B cell (primary cell): Measurements from ENCODE around the gene SLC9A3. TPM values are rescaled to one million over a fixed set of nuclear protein-coding genes. Genes with fewer than 3 reads are reported as not detected.

ENCODE experiments used
- ATAC-seq: fragments of 200-7000 bp; cut with Tn5 transposase; one replicate; pipeline ENCODE4 v1.10.0; 2021; ENCODE audit warnings: low read depth, mild to moderate bottlenecking, moderate number of reproducible peaks, moderate library complexity
- CTCF ChIA-PET: fragments of 350-600 bp; sonication (Branson Sonifier 250); formaldehyde crosslinking; loops from one replicate; lab custom pipeline; 2021; ENCODE audit warnings: antibody characterized with exemption, inconsistent platforms; lab: Charles Lee
- POLR2A ChIA-PET: fragments of 350-600 bp; sonication (Branson Sonifier 250); formaldehyde crosslinking; loops from one replicate; lab custom pipeline; 2021; ENCODE audit warnings: antibody characterized with exemption; lab: Charles Lee
- DNase-seq: peaks from one replicate; pipeline ENCODE4 v3.0.0; 2013
- H2AFZ ChIP-seq: 2 replicates; pipeline ENCODE4 v1.6.1; 2012; ENCODE audit warnings: mild to moderate bottlenecking, low read depth, low read length; ENCODE audit not compliant: insufficient read depth, poor library complexity, severe bottlenecking
- H3K27ac ChIP-seq, 2 donors: 1 replicate in 1 of 2; 2 replicates in 1 of 2; pipeline ENCODE4 v1.5.1; 2012 to 2013; ENCODE audit warnings: low read length in 2 of 2, mild to moderate bottlenecking in 2 of 2, moderate library complexity in 1 of 2
- H3K27me3 ChIP-seq, 4 experiments: fragments of 200-600 bp in 1 of 4; sonication (generic) in 1 of 4; replicated peaks in 1 of 4; 1 replicate in 2 of 4; 2 replicates in 2 of 4; pipeline versions ENCODE4 v1.6.1 to v1.7.0; 2013 to 2016; ENCODE audit warnings: low read length in 3 of 4, mild to moderate bottlenecking in 2 of 4, mixed read lengths in 1 of 4, moderate library complexity in 1 of 4; ENCODE audit not compliant: insufficient read depth in 4 of 4, control insufficient read depth in 3 of 4; ENCODE audit errors: control extremely low read depth in 1 of 4
- H3K36me3 ChIP-seq, 2 experiments: replicated peaks in 1 of 2; 1 replicate in 1 of 2; 2 replicates in 1 of 2; pipeline versions ENCODE4 v1.6.1 to v1.7.1; 2013; ENCODE audit warnings: low read length in 1 of 2; ENCODE audit not compliant: insufficient read depth in 2 of 2, control insufficient read depth in 1 of 2; ENCODE audit errors: control extremely low read depth in 1 of 2, extremely low read depth in 1 of 2
- H3K4me1 ChIP-seq, 2 donors: fragments of 200-600 bp in 1 of 2; sonication (generic) in 1 of 2; 1 replicate in 1 of 2; 2 replicates in 1 of 2; pipeline versions ENCODE4 v1.5.1 to v1.6.1; 2013 to 2017; ENCODE audit warnings: low read length in 2 of 2; ENCODE audit not compliant: control insufficient read depth in 2 of 2, insufficient read depth in 2 of 2
- H3K4me2 ChIP-seq: replicated peaks from 2 replicates; pipeline ENCODE3; 2012; ENCODE audit warnings: mild to moderate bottlenecking, low read depth, low read length; ENCODE audit not compliant: poor library complexity, severe bottlenecking
- H3K4me3 ChIP-seq, 5 experiments: fragments of 200-600 bp in 1 of 5; sonication (generic) in 1 of 5; 1 replicate in 3 of 5; 2 replicates in 2 of 5; pipeline versions ENCODE4 v1.5.1 to v1.7.0; 2011 to 2016; ENCODE audit warnings: low read length in 4 of 5, mild to moderate bottlenecking in 4 of 5, low read depth in 2 of 5, control low read depth in 1 of 5, moderate library complexity in 1 of 5; ENCODE audit not compliant: insufficient read depth in 1 of 5; ENCODE audit errors: control extremely low read depth in 1 of 5, extremely low read depth in 1 of 5
- H3K79me2 ChIP-seq: fragments of 200-600 bp; sonication (generic); one replicate; pipeline ENCODE4 v1.6.0; 2016; ENCODE audit warnings: low read length; ENCODE audit not compliant: control insufficient read depth, insufficient read depth
- H3K9ac ChIP-seq: fragments of 200-600 bp; sonication (generic); 2 replicates; pipeline ENCODE4 v1.6.1; 2017; ENCODE audit warnings: mild to moderate bottlenecking, low read length, moderate library complexity
- H3K9me3 ChIP-seq, 3 donors: one replicate each; pipeline versions ENCODE4 v1.6.1 to v1.7.1; 2013; ENCODE audit warnings: low read length in 2 of 3; ENCODE audit not compliant: control insufficient read depth in 2 of 3, insufficient read depth in 1 of 3; ENCODE audit errors: control extremely low read depth in 1 of 3
- H4K20me1 ChIP-seq: 2 replicates; pipeline ENCODE4 v1.6.0; 2012; ENCODE audit warnings: mild to moderate bottlenecking, low read length; ENCODE audit not compliant: insufficient read depth, control insufficient read depth, poor library complexity, severe bottlenecking
- H3K27ac Mint-ChIP-seq: one replicate; pipeline ENCODE4 v1.8.0; 2021; ENCODE audit warnings: mixed read lengths
- H3K27me3 Mint-ChIP-seq: one replicate; pipeline ENCODE4 v1.8.0; 2021; ENCODE audit warnings: mixed read lengths
- H3K4me1 Mint-ChIP-seq: one replicate; pipeline ENCODE4 v1.8.0; 2021; ENCODE audit warnings: mixed read lengths
- H3K4me3 Mint-ChIP-seq: one replicate; pipeline ENCODE4 v1.8.0; 2021; ENCODE audit warnings: mixed read lengths
- H3K9me3 Mint-ChIP-seq: one replicate; pipeline ENCODE4 v1.8.0; 2022; ENCODE audit warnings: mixed read lengths; ENCODE audit not compliant: insufficient read depth
- EZH2 ChIP-seq: IDR thresholded peaks from 2 replicates; pipeline ENCODE4 v1.6.1; 2012; ENCODE audit warnings: borderline replicate concordance, low read depth, mild to moderate bottlenecking, moderate library complexity, low read length; ENCODE audit not compliant: insufficient read depth, poor library complexity, severe bottlenecking
- WGBS: methylation state at CpG from one replicate; pipeline ENCODE4 v1.1.5; 2013; ENCODE audit warnings: missing lambda C conversion rate; ENCODE audit not compliant: insufficient coverage; 5-methylcytosine and 5-hydroxymethylcytosine counted together
- intact Hi-C: fragments of 100-400 bp; cut with micrococcal nuclease; formaldehyde crosslinking; loops from one replicate; pipeline ENCODE4 v1.10.0; 2022
- polyA plus RNA-seq: library from polyadenylated mRNA; depleted of rRNA; stranded (reverse); fragments of >200 nt; gene quantifications from 2 replicates; pipeline ENCODE4 v1.2.3, GENCODE V29; 2012
- total RNA-seq, 2 donors: library from RNA; stranded (reverse); fragments of 120-200 nt in 1 of 2; gene quantifications; 1 replicate in 1 of 2; 2 replicates in 1 of 2; pipeline versions ENCODE4 v1.2.3 to v1.2.4, GENCODE V29; 2013 to 2022
- TF ChIP-seq, protein P1 (sequence below): fragments of 200-600 bp; IDR thresholded peaks from one replicate; pipeline ENCODE4 v1.8.0; 2022; ENCODE audit warnings: antibody characterized with exemption, mild to moderate bottlenecking

The SLC9A3 gene
- total and polyA plus RNA-seq, 2 donors (not counting 1 experiment from before 2014, with no cell fraction given): 0.84 to 2.0 TPM

DNA sequence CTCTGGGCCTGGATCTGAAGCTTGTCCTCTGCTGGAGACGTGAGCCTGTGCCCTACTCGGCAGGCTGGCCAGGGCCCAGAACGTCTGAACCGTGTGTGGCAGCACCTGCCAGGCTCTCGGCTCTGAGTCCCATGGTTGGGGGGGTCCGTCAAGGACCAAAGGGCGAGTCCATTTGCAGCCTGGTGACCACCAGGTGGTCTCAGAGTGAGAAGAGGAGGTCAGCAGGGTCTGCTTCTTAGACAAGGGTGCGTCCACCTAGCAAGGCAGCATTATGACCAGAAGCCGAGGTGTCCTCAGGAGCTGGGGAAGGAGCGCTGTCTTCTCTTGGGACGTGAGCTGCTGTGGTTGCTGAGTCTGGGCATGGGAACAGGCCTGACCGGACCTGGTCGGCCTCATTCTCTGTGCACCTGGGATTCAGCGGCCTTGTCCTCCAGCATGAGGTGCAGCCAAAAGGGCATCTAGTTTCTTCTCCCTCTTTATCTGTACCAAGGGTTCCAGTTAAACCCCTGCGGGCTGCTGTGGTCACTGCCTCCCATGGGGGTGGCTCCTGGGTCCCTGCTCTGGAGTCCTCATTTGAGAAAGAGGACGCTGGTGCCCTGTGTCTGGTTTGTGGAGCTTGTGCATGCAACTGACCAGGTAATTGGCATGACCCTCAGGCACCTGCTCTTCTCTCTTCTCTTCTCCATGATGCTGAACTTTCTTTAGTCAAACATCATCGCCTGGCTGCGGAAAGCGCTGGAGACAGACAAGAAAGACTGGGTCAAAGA lies 66.9 kb downstream of the SLC9A3 start:
- H3K27ac Mint-ChIP-seq: no peak overlapping the region
- no peaks in the 10 kb centered on the region for H3K27me3 Mint-ChIP-seq
- H3K4me1 Mint-ChIP-seq: peaks cover 3% of the 10 kb centered on the region
- Histone ChIP-seq H3K4me3 (no peak overlapping the region), H4K20me1 (peaks cover 54% of the 10 kb centered on the region), H2AFZ (no peak overlapping the region), H3K27ac (no peak overlapping the region), H3K27me3 (no peaks in the 10 kb centered on the region), H3K9me3 (peaks cover 0 to 11% (median 4%) of the 10 kb centered on the region in 3 donors), H3K4me1 (no peaks in the 10 kb centered on the region), H3K79me2 (peaks cover 64% of the 10 kb centered on the region), H3K36me3 (peaks cover 7 to 76% of the 10 kb centered on the region in 2 experiments), H3K9ac (no peak overlapping the region), H3K4me2 (no peak overlapping the region)
- H3K9me3 Mint-ChIP-seq: no peaks in the 10 kb centered on the region
- ChIA-PET POLR2A (no interaction called here), CTCF (interaction anchor here (1.7 kb wide), 1 partner anchor 12 kb away, joined by 8 read pairs; no protein-coding TSS in a partner anchor)
- DNase-seq: no peak
- ATAC-seq: no peak
- 98% methylated on average over 18 of the region's 19 CpGs for WGBS
- H3K4me3 Mint-ChIP-seq: no peak overlapping the region
- no peak for TF ChIP-seq EZH2
- intact Hi-C loops: no loop called here

DNA sequence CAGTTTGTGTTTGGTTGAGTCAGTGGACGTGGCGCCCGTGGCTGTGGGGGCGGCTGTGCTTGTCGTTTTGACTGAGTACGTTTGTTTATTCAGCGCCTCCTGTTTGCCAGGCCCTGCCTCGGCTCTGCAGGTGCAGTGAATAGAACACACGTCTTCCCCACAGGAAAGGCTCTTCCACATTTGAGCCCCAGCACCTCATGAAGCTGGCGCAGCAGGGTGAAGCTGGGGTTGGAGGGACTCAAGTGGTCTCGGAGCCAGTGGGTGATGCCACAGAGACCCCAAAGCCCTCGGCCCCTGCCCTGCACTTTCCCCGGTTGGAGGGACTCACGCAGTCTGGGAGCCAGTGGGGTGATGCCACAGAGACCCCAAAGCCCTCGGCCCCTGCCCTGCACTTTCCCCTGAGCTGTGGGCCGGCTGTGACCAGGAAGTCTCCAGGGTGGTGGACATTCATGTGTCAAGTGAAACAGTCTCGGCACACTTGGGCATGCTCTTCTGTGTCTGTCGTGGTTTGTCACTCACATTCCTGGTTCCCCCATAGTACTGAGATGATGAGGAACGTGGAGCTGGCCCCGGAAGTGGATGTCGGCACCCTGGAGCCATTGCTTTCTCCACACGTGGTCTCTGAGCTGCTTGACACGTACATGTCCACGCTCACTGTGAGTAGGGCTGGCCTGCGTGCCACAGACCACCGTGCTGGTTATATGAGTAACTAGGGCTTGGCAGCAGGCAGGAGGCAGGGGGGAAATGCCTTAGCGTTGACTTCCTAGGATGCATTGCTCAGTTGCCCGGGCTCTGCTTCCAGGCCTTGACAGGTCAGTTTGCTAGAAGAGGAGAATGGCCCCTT lies 67.7 kb downstream of the SLC9A3 start:
- ATAC-seq (no peak), DNase-seq (no peak)
- H3K27me3 Mint-ChIP-seq: no peaks in the 10 kb centered on the region
- no peak overlapping the region for H3K27ac Mint-ChIP-seq
- POLR2A ChIA-PET: no interaction called here
- no peaks in the 10 kb centered on the region for H3K27me3 ChIP-seq
- CTCF ChIA-PET: interaction anchor here (1.7 kb wide), 1 partner anchor 11 kb away, joined by 8 read pairs; no protein-coding TSS in a partner anchor
- H3K4me3 ChIP-seq: no peak overlapping the region
- H3K36me3 ChIP-seq: peaks cover 12 to 75% of the 10 kb centered on the region in 2 experiments
- H3K4me1 Mint-ChIP-seq: peaks cover 3% of the 10 kb centered on the region
- no peak overlapping the region for H3K4me2 ChIP-seq
- no peaks in the 10 kb centered on the region for H3K4me1 ChIP-seq
- intact Hi-C loops: no loop called here
- H3K79me2 ChIP-seq: peaks cover 71% of the 10 kb centered on the region
- no peak overlapping the region for H3K4me3 Mint-ChIP-seq
- peaks cover 7% of the 10 kb centered on the region for H3K9me3 Mint-ChIP-seq
- peaks cover 4 to 11% (median 11%) of the 10 kb centered on the region in 3 donors for H3K9me3 ChIP-seq
- no peak overlapping the region for H2AFZ ChIP-seq
- 95% methylated on average over 28 of the region's 28 CpGs for WGBS
- no peak overlapping the region for H3K9ac ChIP-seq
- H3K27ac ChIP-seq: no peak overlapping the region
- no peak for TF ChIP-seq EZH2
- TF ChIP-seq, protein P1, sequence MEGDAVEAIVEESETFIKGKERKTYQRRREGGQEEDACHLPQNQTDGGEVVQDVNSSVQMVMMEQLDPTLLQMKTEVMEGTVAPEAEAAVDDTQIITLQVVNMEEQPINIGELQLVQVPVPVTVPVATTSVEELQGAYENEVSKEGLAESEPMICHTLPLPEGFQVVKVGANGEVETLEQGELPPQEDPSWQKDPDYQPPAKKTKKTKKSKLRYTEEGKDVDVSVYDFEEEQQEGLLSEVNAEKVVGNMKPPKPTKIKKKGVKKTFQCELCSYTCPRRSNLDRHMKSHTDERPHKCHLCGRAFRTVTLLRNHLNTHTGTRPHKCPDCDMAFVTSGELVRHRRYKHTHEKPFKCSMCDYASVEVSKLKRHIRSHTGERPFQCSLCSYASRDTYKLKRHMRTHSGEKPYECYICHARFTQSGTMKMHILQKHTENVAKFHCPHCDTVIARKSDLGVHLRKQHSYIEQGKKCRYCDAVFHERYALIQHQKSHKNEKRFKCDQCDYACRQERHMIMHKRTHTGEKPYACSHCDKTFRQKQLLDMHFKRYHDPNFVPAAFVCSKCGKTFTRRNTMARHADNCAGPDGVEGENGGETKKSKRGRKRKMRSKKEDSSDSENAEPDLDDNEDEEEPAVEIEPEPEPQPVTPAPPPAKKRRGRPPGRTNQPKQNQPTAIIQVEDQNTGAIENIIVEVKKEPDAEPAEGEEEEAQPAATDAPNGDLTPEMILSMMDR: no peak
- H4K20me1 ChIP-seq: peaks cover 54% of the 10 kb centered on the region
